Epithelial cell of proximal tubule (primary cell): Measurements from ENCODE around the gene ZNF503. TPM values are rescaled to one million over a fixed set of nuclear protein-coding genes. Genes with fewer than 3 reads are reported as not detected.

Experiments used
- DNase-seq: peaks from one replicate; pipeline ENCODE4 v3.0.0-alpha.2; 2011; ENCODE audit warnings: low read depth
- H3K4me3 ChIP-seq: 2 replicates; pipeline ENCODE4 v1.5.1; 2011; ENCODE audit warnings: low read depth, mild to moderate bottlenecking, low read length
- total RNA-seq: library from RNA; depleted of rRNA; stranded (reverse); fragments of >200 nt; gene quantifications from 2 replicates; pipeline ENCODE4 v1.2.3, GENCODE V29; 2015
- TF ChIP-seq, protein P1 (sequence below): conservative IDR thresholded peaks from 2 replicates; pipeline ENCODE4 v1.5.1; 2012; ENCODE audit warnings: low read depth, mild to moderate bottlenecking, low read length

The ZNF503 gene
- total RNA-seq, 1 donor from 2014 or later = 9.6 TPM

DNA sequence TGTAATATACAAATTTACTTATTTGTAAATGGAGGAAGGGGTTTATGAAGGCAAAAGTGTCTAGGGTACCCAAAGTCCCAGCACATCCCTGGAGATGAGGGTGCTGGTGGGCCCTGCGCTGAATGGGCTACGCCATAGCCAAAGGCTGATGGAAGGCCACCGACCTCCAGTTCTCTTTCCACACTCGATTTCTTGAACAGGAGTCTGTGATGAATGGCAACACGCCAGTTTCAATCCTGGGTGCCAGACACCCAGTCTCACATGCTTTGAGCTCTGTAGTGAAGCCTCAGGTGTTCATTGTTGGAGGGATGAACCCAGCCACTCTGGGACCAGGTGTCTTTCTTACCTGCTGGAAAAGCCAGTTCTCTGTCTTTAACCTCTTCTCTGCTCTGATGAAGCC lies 30.6 kb upstream of the ZNF503 start:
- H3K4me3 ChIP-seq = peak overlapping the region; percentile 80
- TF ChIP-seq, protein P1, sequence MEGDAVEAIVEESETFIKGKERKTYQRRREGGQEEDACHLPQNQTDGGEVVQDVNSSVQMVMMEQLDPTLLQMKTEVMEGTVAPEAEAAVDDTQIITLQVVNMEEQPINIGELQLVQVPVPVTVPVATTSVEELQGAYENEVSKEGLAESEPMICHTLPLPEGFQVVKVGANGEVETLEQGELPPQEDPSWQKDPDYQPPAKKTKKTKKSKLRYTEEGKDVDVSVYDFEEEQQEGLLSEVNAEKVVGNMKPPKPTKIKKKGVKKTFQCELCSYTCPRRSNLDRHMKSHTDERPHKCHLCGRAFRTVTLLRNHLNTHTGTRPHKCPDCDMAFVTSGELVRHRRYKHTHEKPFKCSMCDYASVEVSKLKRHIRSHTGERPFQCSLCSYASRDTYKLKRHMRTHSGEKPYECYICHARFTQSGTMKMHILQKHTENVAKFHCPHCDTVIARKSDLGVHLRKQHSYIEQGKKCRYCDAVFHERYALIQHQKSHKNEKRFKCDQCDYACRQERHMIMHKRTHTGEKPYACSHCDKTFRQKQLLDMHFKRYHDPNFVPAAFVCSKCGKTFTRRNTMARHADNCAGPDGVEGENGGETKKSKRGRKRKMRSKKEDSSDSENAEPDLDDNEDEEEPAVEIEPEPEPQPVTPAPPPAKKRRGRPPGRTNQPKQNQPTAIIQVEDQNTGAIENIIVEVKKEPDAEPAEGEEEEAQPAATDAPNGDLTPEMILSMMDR = no peak
- no peak for DNase-seq

DNA sequence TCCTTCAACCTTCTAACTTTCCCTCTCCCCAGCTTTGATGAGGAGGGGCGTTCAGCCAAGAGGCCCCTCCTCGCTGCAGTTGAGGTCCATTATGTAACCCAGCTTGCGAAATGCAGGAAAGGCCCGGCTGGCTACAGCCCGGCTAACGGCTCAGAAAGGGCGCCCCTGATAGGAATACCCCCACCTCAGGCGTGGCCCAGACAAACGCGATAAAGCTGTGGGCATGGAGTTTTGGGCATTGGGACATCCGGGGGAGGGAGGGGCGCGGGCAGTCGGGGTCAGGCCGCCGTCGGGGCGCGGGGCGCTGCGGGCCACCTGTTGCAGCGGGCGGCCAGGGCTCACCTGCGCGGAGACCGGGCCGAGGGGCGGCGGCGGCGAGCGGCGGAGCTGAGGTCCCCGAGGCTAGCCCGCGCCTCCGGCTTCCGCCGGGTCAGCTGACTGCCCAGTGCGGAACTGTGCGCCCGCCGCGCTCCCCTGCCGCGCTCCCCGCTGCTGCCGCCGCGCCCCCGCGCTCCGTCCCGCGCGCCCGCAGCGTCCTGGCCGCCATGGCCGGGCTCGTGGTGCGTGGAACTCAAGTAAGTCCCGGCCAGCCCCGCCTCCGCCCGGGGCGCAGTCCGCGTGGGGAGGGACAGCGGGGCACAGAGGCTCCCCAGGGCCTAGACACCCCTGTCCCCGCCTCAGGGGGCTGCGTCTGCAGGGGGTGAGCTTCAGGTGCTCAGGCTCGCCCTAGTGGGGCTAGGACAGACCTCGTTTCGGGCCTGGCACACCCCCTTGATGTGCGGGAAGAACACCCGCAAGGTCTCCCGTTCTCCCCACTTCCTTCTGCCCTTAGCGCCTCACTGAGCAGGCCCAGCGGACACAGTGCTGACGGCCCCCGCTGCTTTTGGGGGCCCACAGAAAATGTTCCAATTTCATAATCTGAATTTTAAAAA lies 29.9 kb upstream of the ZNF503 start, which contains the start of gene LRMDA:
Gene LRMDA (plus strand): TSS at position 445 of the 932 bp plus-strand sequence.
- H3K4me3 ChIP-seq = peak within 1 kb of the TSS; percentile 80
- no peak for DNase-seq
- TF ChIP-seq, protein P1 = no peak

DNA sequence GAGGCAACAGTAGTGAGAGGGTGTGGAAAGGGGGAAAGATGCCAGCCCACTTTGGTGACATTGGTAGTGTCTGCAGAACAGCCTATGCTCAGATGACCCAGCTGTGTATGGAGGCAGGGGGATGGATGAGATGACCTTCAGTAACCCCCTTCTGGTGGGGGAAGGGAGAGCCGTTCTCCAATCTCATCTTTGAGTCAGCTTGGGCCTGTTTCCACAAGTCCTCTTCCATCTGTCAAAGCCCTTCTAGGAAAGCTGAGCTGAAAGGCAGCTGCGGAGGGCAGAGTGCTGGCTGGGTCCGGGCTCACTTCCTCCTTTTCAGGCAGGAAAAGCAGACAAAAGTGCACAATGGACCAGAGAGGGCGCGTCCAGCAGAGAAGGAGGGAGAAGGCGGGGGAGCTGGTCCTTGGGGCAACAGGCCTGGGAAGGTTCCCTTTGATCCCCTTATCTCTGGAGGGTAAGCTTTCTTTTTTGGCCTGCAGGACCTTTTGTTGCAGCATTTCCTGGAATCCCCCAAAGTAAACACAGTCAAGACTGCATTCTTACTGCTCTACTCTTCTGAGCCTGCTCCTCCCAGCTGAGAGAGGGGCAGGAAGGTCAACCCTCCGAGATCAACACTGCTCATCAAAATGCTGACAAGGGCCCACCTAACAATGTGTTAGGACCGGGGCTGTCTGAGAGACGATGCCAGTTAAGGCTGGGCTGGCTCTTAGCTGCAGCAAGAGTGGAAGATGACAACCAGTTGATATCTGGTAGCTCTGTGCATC lies 28.6 kb upstream of the ZNF503 start:
- TF ChIP-seq, protein P1 = no peak
- DNase-seq = no peak
- H3K4me3 ChIP-seq = no peak overlapping the region

DNA sequence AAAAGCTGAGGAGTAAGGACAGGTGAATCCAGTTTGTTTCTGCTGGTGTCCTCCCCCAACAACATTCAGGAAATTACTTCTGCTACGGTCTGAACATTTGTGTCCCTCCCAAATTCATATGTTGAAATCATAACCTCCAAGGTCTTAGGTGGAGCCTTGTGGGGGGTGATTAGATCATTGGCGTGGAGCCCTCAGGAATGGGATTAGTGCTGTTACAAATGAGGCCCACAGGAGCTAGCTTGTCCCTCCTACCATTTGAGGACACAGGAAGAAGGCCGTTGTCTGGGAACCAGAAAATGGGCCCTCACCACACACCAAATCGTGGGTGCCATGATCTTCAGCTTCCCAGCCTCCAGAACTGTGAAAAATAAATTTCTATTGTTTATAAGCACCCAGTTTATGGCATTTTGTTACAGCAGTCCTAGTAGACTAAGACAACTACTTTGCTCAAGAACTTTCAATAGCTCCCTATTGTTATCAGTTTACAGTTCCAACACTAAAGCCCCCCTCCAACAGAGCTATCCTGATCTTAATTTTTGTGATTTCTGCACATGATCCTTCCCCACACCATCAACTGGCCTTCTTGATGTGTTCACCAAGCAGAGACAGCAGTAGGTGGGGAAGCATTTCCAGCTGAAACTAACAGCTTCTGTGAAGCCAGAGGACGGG lies 27.7 kb upstream of the ZNF503 start:
- TF ChIP-seq, protein P1 = no peak
- no peak for DNase-seq
- H3K4me3 ChIP-seq = no peak overlapping the region

DNA sequence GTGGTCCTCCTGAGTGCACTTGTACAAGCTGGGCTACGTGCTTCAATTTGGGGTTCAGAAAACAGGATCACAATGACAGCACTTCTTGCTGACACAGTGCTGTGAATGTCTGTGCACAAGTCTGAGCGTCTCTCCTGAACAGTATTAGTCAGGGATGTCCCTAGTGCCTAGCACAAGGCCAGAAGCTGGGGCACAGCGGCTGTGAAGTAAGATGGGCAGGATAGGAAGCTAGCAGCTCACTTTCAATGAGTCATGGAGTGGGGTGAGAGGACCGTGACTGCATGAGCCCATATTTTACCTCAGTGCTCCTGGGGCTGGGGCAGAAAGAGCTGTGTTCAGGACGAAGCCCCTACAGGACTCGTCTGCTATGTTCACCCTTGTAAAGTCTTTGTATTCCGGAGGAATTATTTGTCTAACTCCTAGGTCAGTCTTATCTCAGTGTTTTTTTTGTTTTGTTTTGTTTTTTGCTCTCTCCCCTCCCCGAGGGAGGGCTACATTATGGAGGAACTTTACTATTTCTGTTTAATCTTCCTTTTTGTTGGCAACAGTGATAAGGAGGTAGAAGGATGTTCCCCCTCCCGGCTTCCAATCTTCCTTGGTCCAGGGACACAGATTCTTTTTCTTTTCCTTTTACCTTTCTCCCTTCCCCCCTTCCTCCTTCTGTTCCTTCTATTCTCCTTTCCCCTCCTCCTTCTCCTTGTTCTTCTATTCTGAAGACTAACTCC lies 27.0 kb upstream of the ZNF503 start:
- no peak for DNase-seq
- no peak overlapping the region for H3K4me3 ChIP-seq
- TF ChIP-seq, protein P1 = no peak

DNA sequence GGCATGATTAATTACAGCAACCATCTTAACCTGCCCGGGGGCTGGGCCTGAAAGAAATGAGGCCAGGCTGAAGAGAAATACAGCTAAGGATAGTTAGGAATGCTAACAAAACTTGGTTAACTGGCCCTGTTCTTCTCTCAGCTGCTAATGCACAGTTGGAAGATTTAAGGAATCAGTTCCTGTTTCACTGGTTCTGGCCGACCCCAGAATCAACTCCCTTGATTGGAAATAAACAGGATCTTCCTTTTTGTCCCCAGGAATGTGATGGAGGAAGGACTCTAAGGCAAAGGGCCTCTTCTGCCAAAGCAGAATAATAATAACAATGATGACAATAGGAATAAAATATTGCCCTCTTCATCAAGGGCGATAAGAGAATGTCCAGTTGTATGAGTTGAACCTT lies 26.4 kb upstream of the ZNF503 start:
- TF ChIP-seq, protein P1 = no peak

More for the DNA sequence above, 26.4 kb upstream of the ZNF503 start:
- DNase-seq = no peak
- no peak overlapping the region for H3K4me3 ChIP-seq
